Hair follicle dermal papilla cell (primary cell): Measurements from ENCODE around the gene CTR9. TPM values are rescaled to one million over a fixed set of nuclear protein-coding genes. Genes with fewer than 3 reads are reported as not detected.

Source experiments
- small RNA-seq: library from RNA; depleted of rRNA; stranded (forward); fragments of <200 nt; gene quantifications from one replicate; pipeline ENCODE3, GENCODE V24; 2012
- total RNA-seq: library from RNA; depleted of rRNA; stranded (reverse); fragments of >200 nt; gene quantifications from 2 replicates; pipeline ENCODE4 v1.2.3, GENCODE V29; 2012

The CTR9 gene
- 29.5 and 35.5 TPM in 2 replicates for total RNA-seq

DNA sequence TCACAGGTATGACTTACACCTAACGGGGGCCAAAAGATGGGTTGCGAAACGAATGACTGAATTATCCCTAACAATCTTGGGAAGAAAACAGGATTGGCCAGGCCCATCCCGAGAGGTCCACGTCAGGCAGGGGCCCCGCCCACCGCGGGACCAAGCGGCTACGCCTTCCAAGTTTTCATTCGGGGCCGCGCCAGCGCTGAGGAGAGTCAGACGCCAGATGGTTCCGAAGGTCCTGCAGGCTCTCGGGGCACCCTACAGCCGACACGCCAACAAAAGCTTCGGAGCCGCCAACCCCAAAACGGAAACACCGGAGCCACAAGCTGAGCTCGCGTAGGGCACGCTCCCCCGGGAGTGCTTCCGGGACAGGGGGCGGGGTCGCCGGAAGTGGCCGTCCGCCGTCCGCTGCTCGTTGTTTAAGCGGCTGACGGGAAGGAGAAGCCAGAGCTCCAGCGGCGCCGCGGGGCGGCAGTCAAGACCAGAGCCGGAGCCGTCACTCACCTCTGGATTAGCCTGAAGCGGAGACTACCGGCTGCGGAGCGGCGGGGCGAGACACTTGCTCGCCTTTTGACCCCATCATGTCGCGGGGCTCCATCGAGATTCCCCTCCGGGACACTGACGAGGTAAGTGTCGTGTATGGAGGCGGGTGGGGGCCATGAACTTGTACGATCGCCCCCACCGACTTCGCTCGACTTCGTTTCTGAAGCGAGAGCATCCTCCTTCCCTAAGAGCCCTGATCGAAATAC, at the start of gene CTR9:
Gene CTR9 (plus strand): TSS at position 409 of the 743 bp plus-strand sequence. CDS start 167 bp downstream, at position 576.

DNA sequence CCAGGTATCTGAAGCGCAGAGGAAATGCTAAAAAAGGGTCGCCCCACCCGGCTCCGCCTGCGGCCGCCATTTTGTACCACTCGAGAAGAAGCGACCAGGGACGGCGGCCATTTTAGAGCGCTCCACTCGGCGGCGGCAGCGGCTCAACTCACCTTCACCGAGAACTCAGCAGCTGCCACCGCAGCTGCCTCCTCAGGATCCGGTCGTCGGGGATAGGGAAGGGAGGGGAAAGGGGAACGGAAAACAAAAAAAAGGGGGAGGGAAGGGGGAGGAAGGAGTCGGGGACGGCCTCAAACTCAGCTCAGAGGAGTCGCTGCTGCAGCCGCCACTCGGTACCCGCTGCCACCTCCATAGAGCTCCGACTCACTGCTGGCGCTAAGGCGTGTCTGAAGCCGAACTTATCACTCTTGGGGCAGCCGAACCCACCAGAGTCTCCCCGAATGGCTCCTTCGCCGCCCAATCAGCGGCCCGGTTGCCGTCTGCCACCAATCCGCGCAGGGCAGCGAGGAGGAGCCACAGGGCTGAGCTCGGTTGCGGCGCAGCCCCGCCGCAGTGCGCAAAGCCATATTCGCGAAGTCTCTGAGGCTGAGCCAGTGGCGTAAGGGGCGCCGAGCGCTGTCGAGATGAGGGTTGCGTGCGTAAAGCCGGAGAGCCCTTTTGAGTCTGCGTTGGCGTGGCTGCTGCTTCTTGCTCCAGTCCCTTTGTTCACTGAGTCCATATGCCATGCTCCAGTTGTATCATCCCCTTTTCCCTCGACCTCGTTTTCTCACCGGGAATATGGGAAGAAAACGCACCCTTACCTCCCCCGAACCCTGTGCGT, 57.7 kb downstream of the CTR9 start, which contains the start of gene EIF4G2:
Gene EIF4G2 (minus strand): TSS at position 374 of the 820 bp plus-strand sequence.

Small RNA genes within 50 kb of the gene (small RNA-seq; reads per million reads assigned to genes)
- gene RF00019 = not detected
- not detected for gene SNORD97

Other genes starting within 250 kb of the CTR9 start
- gene RNF141, start 210.1 kb upstream of the CTR9 start, total RNA-seq = 28.7 and 34.0 TPM in 2 replicates
- gene LYVE1, start 182.6 kb upstream of the CTR9 start, total RNA-seq = not detected in 2 replicates
- 11.9 and 12.7 TPM in 2 replicates for gene IRAG1, start 57.5 kb upstream of the CTR9 start, total RNA-seq
- gene EIF4G2, start 57.7 kb downstream of the CTR9 start, total RNA-seq = 851 and 936 TPM in 2 replicates
- 40.6 and 40.8 TPM in 2 replicates for gene ZBED5, start 106.8 kb downstream of the CTR9 start, total RNA-seq